HG02678 (cell line): Measurements from ENCODE around the gene INPP5D.
"Not testable (repeated sequence)": the region's sequence is repeated elsewhere in the genome, so short reads cannot be mapped to it uniquely, and the experiment has no call there.

Source experiments
- ATAC-seq: cut with Tn5 transposase; IDR thresholded peaks from one replicate; pipeline ENCODE4 v1.9.1; 2021; ENCODE audit warnings: mild to moderate bottlenecking, moderate library complexity; ENCODE audit not compliant: unreplicated experiment

INPP5D gene

DNA sequence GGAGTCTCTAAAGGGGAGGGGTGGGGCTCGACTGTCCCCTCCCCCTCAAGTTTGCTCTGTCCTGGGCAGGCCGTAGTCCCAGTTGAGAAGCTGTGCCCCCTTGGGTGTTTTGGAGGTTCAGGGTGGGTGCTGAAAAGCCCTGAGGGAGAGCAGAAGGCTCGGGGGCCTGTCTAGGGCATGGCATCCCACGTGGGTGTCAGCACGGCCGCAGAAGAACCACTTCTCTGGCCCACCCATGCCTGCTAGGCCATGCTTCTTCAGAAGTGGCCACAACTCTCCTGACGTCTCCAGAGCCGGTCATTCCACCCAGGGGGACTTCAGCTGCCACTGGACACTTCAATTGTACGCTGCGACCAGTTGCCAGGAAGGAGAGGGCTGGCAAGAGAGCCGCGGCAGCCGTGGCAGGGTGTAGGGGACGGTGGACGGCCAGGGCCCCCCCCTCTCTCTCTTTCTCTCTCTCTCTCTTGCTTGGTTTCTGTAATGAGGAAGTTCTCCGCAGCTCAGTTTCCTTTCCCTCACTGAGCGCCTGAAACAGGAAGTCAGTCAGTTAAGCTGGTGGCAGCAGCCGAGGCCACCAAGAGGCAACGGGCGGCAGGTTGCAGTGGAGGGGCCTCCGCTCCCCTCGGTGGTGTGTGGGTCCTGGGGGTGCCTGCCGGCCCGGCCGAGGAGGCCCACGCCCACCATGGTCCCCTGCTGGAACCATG is at the start of gene INPP5D:
INPP5D (plus strand) TSS at position 546 of the 704 bp plus-strand sequence; CDS start at position 683, 137 bp downstream.
- peak; percentile 42 for ATAC-seq

DNA sequence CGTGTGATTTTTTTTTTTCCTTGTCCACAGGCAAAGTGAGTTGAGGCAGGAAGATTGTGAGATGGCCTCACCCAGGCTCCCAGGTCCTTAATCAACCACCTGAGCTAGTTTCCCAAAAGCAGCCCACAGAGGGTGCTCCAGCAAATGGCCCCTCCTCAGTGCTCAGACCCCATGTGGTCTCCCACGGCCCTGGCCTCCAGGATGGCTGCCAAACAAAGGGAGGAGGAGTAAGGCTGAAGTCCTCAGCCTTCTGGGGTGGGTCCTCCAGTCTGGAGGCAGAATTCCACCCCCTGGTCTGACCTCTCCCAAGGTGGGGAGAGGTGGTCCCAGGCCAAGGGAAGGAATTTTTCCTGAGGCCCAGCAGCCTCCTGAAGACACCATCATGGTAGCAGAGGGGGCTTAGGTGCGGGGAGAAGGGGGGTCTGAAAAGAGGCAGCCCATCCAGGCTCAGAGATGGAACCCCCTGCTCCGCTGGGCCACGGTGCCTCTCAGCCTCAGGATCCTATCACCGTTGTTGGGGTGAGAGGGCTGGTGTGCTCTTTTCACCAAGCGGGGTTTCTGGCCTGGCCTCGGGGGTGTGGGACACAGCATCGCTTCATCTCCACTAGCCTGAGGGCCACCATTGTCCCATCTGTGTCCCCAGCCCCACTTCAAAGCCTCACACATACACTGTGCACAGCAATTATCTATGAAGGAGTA is 49.4 kb upstream of the INPP5D start:
- no peak for ATAC-seq

DNA sequence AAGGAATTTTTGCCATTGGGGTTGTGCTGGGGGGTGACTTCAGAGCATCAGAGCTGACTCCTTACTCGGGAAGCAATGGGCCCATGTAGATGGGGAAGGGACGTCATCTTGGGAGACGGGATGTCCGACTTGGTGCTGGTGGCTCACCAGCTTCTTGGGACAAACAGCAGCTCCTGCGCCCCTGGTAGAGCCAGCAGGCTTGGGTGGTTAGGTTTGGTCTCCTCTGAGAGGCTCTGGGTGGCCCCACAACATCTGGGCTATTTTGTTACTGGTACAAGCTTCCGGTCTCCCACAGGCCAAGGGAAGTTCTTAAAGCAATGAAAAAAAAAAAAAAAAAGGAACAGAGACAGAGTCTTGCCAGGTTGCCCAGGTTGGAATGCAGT is 48.9 kb upstream of the INPP5D start:
- ATAC-seq, result no peak

DNA sequence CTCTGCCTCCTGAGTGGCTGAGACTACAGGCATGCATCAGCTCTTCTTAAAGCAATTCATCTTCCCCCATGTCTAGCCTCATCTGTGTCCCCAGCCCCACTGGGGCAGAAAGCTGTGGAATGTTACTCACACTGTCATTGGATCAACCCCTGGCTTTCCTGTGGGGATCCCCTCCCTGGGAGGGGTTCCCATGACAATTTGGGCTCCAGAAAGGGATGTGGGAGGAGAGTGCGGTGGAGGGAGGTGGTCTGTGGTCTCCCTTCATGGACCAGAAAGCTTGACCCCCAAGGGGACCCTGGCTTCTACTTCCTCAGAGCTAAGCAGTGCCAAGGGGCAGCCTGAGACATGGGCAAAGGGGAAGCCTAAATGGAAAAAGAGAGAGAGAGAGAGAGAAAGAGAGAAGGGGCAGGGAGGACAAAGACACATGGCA is 48.4 kb upstream of the INPP5D start:
- no peak for ATAC-seq

DNA sequence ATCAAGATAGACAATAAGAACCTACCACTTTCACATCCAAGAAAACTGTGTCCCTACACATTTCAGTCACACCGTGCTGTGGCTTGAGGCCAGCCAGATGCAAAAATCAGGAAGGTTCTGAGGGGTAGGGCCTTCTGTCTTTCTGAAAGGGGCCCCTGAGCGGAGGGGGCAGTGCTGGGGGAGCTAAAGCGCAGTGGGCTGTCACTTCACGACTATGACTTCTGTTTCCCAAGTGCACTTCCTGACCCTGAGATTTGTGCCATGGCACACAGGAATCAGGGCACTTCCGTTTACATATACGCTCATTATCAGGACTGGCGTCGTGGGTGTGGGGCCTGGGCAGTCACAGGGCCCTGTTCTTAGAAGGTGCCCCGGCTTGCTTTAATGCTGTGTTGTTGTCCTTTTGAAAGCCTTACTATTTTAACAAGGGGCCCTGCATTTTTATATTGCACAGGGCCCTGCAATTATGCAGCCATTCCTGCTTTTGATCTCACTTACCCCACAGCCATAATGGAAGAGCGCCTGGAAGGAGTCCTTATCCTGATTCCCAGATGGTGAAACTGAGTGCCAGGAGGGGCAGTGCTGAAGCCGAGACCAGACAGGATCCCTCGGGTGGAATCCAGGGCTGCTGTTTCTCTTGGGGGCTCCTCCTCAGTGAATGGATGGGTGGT is 47.7 kb upstream of the INPP5D start:
- no peak for ATAC-seq

DNA sequence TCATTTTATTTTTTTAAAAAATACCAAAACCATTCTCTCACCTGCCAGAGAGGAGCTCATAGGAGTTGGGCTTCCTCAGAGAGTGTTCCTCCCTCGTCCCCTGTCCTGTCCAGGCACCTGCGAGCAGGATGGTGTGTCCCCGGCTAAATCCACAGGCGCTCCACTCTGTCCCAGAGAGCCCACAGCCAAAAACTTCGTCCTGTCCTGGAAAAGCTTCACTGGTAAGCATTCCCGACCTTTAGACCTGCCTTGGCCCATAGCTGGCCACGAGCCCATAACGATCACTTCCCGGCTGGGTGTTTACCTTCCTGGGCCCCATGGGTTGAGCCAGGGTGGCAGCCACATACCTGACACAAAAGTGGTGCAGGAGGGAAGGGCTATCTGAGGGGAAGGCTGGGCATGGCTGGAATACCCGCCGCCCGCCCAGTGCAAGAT is 47.1 kb upstream of the INPP5D start, which contains the start of gene NGEF:
NGEF (minus strand) TSS at position 230 of the 435 bp plus-strand sequence. CDS start 38,366 bp downstream, outside the sequence.
- no peak for ATAC-seq

DNA sequence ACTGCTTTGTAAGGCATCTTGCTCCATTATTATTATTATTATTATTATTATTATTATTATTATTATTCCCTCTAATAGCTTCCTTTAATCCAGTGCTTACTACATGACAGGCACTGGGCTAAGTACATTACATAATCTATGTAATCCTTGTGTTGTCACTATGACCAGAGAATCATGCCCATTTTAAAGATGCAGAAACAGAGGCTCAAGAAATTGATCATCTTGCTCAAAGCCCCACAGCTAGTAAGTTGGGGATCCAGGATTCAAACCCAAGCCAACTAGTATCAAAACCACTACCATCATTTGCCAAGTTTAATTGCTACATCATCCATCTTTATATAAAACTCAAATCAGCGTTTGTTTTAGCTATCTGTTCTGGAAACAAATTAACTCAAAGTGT is 46.5 kb upstream of the INPP5D start:
- no peak for ATAC-seq

DNA sequence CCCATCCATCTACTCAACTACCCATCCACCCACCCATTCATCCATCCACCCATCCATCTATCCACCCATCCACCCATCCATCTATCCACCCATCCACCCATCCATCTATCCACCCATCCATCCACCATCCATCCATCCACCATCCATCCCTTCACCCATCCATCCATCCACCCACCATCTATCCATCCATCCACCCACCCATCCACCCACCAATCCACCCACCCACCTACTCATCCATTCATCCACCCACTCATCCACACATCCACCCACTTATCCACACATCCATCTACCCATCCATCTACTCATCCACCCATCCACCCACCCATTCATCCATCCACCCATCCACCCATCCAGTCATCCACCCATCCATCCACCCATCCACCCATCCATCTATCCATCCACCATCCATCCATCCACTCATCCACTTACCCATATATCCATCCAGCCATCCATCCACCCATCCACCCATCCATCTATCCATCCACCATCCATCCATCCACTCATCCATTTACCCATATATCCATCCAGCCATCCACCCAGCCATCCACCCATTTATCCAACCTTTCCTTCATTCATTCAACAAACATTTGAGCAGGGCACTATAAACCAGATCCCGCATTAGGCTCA is 45.0 kb upstream of the INPP5D start:
- ATAC-seq, result no peak

DNA sequence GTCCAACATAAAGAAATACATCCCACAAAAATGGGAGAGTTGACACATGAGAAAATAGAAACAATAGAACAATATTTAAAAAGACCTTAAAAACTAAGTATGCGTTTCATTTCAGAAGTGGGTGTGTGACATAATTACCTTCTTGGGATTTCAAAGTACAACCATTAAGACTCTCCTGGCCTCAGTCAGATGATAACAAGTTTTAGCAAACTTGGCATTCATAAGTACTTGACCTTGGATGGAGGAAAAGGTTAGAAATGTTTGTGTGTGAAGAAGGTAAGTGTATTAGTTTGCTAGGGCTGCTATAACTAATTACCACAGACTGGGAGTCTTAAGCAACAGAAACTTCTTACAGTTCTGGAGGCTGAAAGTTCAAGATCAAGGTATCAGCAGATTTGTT is 42.2 kb upstream of the INPP5D start:
- ATAC-seq, result no peak

DNA sequence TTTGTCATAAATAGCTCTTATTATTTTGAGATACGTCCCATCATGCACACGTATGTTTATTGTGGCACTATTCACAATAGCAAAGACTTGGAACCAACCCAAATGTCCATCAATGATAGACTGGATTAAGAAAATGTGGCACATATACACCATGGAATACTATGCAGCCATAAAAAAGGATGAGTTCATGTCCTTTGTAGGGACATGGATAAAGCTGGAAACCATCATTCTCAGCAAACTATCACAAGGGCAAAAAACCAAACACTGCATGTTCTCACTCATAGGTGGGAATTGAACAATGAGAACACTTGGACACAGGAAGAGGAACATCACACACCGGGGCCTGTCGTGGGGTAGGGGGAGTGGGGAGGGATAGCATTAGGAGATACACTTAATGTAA is 40.5 kb upstream of the INPP5D start:
- ATAC-seq, result not testable (repeated sequence)

DNA sequence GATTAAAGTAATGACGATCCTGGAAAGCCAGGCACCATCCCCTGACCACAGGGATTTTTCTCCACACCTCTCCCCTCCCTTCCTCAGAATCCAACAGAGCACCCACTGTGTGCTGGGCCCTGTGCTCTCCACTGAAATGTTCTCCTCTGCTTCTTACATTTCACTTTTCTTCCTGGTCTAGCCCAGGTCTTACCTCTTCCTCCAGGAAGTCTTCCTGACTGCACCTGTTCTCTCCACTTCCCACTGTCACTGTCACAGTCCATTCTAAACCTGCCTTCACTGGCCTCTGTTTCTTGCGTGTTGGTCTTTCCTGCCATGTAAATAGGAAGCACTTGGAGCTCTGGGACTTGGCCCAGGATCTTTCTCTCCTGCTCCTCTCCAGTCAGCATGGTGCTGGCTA is 39.7 kb upstream of the INPP5D start:
- ATAC-seq, result no peak

DNA sequence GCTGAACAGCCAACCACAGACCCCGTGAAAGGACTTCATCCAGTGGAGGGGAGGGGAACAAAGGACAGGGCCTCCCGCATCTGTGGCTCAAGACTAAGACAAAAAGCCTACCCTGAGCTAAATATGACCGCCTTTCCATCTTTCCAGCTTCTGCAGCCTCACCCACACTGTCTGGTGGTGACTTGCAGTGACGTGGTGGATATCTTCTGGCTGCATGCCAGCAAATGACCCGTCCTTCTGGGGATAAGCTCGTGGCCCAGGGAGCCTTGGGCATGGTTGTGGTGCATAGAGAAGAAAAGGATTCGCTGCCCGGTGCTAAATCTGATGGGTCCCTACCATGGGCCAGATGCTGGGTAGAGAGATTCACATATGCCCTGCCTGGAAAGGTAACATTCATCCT is 38.4 kb upstream of the INPP5D start:
- no peak for ATAC-seq

DNA sequence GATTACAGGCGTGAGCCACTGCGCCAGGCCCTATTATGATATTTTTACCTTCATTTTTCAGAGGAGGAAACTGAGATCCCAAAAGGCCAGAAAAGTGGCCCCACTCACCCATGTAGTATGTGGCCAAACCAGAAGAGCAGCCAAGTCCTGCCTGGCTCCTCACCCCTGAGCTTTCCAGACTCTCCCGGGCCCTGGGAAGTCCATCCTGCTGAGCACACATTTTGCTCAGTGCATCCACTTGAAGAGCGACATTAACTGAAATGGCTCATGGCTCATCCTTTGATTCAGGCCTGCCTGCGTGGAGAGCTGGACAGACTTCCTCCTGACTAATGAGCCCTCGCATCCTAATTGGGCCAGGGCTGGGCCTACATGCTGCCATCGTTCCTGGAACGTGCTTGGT is 37.6 kb upstream of the INPP5D start:
- no peak for ATAC-seq

DNA sequence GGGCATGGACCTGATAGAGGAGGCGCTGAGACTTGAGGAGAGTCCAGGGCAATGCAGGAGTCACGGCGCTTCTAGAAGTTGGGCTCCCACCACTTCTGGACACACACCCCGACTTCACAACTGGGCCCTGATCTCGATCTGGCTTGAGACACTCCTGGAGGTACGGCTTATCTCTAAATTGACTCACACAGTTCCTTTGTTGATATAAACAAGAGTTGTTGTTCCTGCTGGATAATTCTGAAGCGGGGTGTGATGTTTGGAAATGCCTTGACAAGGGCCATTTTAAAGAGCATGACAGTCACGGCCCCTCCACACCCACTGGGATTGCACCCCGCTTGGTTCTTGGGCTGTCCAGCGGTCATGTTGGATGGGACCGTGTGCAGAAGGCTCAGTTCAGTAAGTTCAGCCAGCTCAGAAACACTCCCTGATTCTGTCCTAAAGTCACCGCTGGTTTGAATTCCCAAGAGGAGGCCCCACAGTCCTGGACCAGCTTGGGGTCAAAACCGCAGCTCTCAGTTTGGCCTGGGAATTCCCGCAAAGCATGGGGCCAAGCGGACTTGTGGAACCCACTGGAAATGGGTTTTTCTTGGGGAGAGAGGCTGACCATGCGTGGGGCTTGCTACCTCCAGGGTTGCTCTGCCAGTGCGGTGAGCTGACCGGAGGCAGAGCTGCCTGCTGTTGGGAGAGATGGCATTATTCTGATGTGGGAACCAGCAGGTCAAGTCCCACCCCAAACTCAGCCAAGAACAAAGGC is 37.0 kb upstream of the INPP5D start:
- ATAC-seq, result no peak

DNA sequence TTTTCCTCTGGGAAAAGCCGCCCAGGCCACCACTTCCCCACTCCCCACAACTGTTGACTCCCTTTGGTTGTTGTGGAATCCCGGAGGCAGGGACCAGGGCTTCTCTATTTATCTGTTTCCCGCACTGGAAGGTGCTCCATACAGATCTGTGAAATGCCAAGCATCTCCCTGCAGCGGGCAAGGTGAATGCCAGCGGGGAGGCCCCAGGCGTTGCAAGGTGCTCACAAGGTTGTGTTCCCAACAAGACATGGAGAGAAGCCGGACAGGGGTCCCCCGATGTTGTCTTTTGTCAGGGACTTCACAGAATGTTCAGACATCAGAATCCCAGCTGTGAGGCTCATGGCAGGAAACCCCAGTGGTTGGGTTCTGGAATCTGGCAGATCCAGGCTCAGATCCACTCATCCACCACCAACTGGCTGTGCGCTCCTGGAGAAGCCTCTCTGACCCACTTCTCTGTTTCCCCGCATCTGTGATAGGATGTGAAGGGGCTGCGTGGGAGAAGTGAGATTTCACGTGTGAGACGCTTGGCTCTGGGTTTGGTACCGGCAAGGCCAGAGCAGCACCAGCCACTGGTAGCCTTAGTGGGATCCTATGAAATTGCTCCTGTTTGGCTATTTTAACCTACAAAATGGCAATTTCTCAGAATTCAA is 36.3 kb upstream of the INPP5D start:
- ATAC-seq, result no peak

DNA sequence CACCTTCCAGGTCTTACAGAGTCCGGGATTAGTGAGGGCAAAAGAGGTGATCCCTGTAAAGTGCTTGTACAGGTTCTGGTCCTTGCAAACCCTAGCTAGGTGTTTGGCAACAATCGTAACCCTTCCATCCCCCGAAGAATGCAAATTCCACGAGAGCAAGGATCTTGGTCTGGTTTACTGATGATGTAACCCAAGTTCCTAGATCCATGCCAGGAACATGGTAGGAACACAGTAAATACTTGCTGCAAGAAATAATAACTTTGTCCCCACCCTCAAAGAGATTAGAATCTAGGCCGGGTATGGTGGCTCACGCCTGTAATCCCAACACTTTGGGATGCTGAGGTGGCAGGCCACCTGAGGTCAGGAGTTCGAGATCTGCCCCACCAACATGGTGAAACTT is 34.4 kb upstream of the INPP5D start:
- ATAC-seq, result no peak

DNA sequence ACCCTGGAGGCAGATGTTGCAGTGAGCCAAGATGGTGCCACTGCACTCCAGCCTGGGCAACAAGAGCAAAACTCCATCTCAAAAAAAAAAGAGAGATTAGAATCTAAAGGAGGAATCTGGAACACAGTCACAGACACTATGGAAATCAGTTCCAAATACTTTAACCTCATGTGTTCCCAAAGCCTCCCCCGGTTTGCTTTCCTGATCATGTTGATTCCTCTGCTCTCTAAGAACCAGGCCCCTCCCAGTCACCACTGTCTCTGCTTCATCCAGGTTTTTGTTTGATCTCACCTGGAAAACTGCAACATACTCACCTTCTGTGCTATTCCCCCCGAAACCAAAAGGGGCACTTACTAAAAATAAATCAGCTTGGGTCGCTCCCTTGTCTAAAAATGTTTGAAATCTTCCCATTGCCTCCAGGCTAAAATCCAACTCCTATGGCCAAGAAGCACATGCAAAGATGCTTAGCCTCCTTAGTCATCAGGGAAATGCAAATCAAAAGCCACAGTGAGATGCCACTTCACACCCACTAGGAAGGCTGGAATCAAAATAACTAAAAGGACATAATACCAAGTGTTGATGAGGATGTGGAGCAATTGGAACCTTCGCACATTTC is 33.8 kb upstream of the INPP5D start:
- ATAC-seq, result no peak

DNA sequence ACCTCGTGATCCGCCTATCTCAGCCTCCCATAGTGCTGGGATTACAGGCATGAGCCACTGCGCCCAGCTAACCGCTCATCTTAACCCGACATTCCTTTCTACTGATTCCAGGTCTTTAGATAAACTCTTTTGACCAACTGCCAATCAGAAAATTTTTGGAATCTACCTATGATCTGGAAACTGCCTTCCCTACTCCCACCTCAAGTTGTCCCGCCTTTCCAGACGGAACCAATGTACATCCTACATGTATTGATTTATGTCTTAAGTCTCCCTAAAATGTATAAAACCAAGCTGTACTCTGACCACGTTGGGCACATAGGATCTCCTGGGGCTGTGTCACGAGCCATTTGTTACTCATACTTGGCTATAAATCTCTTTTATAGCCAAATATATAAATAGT is 30.8 kb upstream of the INPP5D start:
- ATAC-seq, result no peak

DNA sequence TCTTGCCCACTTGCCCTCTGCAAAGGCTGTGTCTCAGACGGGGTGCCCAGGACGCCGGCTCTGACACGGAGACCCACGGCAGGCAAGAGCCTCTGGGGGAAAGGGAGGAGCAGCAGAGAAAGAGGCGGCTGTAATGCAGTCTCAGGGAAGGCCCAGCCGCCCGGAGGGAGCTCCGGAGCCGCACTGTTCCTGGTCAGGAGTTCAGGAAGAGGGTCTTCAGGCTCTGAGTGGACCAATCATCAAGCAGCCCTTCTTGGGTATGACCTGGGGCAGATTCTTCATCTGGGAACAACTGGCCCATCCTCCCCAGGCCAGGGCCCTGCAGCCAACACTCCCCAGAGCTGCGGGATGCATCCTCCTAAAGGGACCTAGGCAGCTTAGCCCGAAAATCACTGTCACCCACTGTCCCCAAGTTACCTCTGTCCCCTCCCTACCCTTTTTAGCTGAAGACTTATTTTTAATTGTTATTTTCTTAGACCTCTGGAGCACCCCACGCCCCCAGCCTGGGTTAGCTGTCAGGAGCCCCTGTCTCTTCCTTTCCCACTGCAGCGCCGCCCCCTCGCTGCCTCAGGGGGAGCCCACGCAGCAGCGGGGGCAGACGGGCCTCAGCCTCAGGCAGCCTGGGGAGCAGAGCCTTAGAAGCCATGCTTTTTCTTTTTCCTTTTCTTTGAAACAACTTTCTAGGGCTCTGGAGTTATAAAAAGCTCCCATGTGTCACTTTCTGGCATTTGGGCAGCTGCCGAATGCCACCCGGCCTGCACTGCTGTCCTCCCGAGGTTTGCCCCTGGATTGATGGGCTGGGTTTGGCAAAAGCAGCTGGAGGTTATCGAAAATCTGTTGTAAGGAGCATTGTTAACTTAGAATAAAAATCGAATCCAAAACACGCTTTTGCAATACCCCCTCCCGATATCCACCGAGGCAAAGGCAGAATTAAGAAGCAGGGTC is 28.3 kb upstream of the INPP5D start:
- ATAC-seq, result no peak
